Osteocyte (in vitro differentiated cells): ENCODE measurements around the gene ASGR2. TPM values are rescaled to one million over a fixed set of nuclear protein-coding genes. Genes with fewer than 3 reads are reported as not detected.

Experiments used
- DNase-seq: peaks from one replicate; pipeline ENCODE4 v3.0.0; 2021; ENCODE audit warnings: mixed read lengths; ENCODE audit not compliant: unreplicated experiment; ENCODE audit errors: extremely low spot score
- H3K27ac Mint-ChIP-seq: one replicate; pipeline ENCODE4 v1.8.0; 2021; ENCODE audit warnings: mild to moderate bottlenecking, mixed read lengths; ENCODE audit not compliant: unreplicated experiment
- H3K27me3 Mint-ChIP-seq: one replicate; pipeline ENCODE4 v1.8.0; 2021; ENCODE audit warnings: mixed read lengths; ENCODE audit not compliant: unreplicated experiment
- H3K36me3 Mint-ChIP-seq: one replicate; pipeline ENCODE4 v1.8.0; 2021; ENCODE audit warnings: mixed read lengths; ENCODE audit not compliant: unreplicated experiment
- H3K4me1 Mint-ChIP-seq: one replicate; pipeline ENCODE4 v1.8.0; 2021; ENCODE audit warnings: mixed read lengths; ENCODE audit not compliant: unreplicated experiment
- H3K4me3 Mint-ChIP-seq: one replicate; pipeline ENCODE4 v1.8.0; 2021; ENCODE audit warnings: mild to moderate bottlenecking, moderate library complexity, mixed read lengths; ENCODE audit not compliant: unreplicated experiment
- H3K9me3 Mint-ChIP-seq: one replicate; pipeline ENCODE4 v1.8.0; 2021; ENCODE audit warnings: mixed read lengths; ENCODE audit not compliant: unreplicated experiment
- total RNA-seq: library from RNA; stranded (reverse); gene quantifications from 2 replicates; pipeline ENCODE4 v1.2.1, GENCODE V29; 2021
- TF ChIP-seq, protein P1 (sequence below): fragments of 200-600 bp; sonication (generic); IDR thresholded peaks from 2 replicates; pipeline ENCODE4 v1.5.0; 2021; ENCODE audit warnings: antibody characterized with exemption, mild to moderate bottlenecking, moderate library complexity

ASGR2 gene
- total RNA-seq, 1 donor from 2014 or later, result not detected

DNA sequence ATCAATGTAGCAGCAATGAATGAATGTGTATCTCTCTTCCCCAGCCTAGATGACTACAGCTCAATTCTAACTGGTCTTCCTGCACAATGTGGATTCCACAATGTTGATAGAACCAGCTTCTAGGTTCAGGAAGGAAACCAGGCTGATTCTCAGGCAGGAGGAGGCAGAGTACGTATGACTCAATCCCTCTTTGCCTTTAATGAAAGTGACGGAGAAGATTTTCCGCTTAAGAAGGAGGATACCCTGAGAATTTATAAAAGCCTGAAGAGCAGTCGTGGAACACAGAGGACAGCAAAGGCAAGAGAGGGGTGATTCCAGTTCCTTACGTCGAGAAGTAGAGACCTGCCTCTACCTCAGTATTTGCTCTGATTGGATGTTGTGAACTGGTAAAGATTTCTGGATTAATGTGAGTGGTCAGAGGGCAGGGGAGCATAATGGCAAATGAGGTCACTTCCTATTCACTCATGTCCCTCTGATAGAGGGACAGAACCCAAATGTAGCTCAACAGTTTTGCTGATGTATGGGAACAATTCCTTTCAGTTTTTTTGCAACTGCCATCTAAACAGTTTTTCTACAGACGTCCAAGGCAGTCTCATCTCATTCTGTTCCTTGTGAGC lies 55.7 kb downstream of the ASGR2 start:
- no peak overlapping the region for H3K27ac Mint-ChIP-seq
- no peaks in the 10 kb centered on the region for H3K4me1 Mint-ChIP-seq
- TF ChIP-seq, protein P1, sequence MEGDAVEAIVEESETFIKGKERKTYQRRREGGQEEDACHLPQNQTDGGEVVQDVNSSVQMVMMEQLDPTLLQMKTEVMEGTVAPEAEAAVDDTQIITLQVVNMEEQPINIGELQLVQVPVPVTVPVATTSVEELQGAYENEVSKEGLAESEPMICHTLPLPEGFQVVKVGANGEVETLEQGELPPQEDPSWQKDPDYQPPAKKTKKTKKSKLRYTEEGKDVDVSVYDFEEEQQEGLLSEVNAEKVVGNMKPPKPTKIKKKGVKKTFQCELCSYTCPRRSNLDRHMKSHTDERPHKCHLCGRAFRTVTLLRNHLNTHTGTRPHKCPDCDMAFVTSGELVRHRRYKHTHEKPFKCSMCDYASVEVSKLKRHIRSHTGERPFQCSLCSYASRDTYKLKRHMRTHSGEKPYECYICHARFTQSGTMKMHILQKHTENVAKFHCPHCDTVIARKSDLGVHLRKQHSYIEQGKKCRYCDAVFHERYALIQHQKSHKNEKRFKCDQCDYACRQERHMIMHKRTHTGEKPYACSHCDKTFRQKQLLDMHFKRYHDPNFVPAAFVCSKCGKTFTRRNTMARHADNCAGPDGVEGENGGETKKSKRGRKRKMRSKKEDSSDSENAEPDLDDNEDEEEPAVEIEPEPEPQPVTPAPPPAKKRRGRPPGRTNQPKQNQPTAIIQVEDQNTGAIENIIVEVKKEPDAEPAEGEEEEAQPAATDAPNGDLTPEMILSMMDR, result no peak
- H3K9me3 Mint-ChIP-seq, result no peaks in the 10 kb centered on the region
- peaks cover 19% of the 10 kb centered on the region for H3K27me3 Mint-ChIP-seq
- no peaks in the 10 kb centered on the region for H3K36me3 Mint-ChIP-seq
- no peak overlapping the region for H3K4me3 Mint-ChIP-seq
- no peak for DNase-seq

DNA sequence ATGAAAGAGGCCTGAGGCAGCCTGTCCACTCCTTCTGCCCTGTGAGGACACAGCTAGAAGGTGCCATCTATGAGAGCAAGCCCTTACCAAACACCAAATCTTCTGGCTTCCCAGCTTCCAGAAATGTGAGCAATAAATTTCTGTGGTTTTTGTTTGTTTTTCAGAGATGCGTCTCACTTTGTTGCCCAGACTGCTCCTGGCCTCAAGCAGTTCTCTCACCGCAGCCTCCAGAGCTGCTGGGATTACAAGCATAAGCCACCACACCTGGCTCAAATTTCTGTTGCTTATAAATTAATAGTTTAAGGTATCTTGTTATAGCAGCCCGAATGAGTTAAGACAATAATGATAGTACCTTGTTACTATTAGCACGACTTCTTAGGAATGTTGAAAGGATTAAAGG lies 58.2 kb downstream of the ASGR2 start:
- Mint-ChIP-seq H3K27ac (no peak overlapping the region), H3K4me1 (no peaks in the 10 kb centered on the region), H3K27me3 (peaks cover 14% of the 10 kb centered on the region), H3K9me3 (no peaks in the 10 kb centered on the region), H3K4me3 (no peak overlapping the region), H3K36me3 (no peaks in the 10 kb centered on the region)
- TF ChIP-seq, protein P1, result no peak
- DNase-seq, result no peak

Other genes starting within 250 kb of the ASGR2 start
- gene ALOX12, start 118.8 kb downstream of the ASGR2 start, total RNA-seq, result not detected in 2 replicates
- 255 and 269 TPM in 2 replicates for gene RNASEK, start 102.2 kb downstream of the ASGR2 start, total RNA-seq
- gene BCL6B, start 91.8 kb downstream of the ASGR2 start, total RNA-seq, result not detected in 2 replicates
- gene SLC16A13, start 78.8 kb downstream of the ASGR2 start, total RNA-seq, result 4.4 and 7.9 TPM in 2 replicates
- 0.57 and 0.75 TPM in 2 replicates for gene SLC16A11, start 70.7 kb downstream of the ASGR2 start, total RNA-seq
- gene CLEC10A, start 34.6 kb downstream of the ASGR2 start, total RNA-seq, result not detected in 2 replicates
- gene ASGR1, start 64.5 kb upstream of the ASGR2 start, total RNA-seq, result 1.6 and 2.4 TPM in 2 replicates
- gene DLG4, start 105.0 kb upstream of the ASGR2 start, total RNA-seq, result 32.6 and 38.5 TPM in 2 replicates
- gene ACADVL, start 105.1 kb upstream of the ASGR2 start, total RNA-seq, result 302 and 354 TPM in 2 replicates
- gene DVL2, start 119.7 kb upstream of the ASGR2 start, total RNA-seq, result 87.7 and 99.7 TPM in 2 replicates
- gene PHF23, start 124.6 kb upstream of the ASGR2 start, total RNA-seq, result 51.6 and 54.7 TPM in 2 replicates
- 642 TPM in 2 replicates for gene GABARAP, start 127.6 kb upstream of the ASGR2 start, total RNA-seq
- 145 and 151 TPM in 2 replicates for gene CTDNEP1, start 136.9 kb upstream of the ASGR2 start, total RNA-seq
- gene ELP5, start 137.4 kb upstream of the ASGR2 start, total RNA-seq, result 30.2 and 37.6 TPM in 2 replicates
- 0.27 and 0.89 TPM in 2 replicates for gene CLDN7, start 147.7 kb upstream of the ASGR2 start, total RNA-seq
- gene SLC2A4, start 166.9 kb upstream of the ASGR2 start, total RNA-seq, result 0.59 and 0.63 TPM in 2 replicates
- 0.40 TPM in 1 of 2 replicates, not detected in the other for gene YBX2, start 179.8 kb upstream of the ASGR2 start, total RNA-seq
- 352 and 359 TPM in 2 replicates for gene EIF5A, start 192.8 kb upstream of the ASGR2 start, total RNA-seq
- 54.9 and 61.9 TPM in 2 replicates for gene GPS2, start 200.5 kb upstream of the ASGR2 start, total RNA-seq
- 38.0 and 45.1 TPM in 2 replicates for gene NEURL4, start 214.5 kb upstream of the ASGR2 start, total RNA-seq
- 2.0 and 4.2 TPM in 2 replicates for gene ACAP1, start 221.7 kb upstream of the ASGR2 start, total RNA-seq
- gene KCTD11, start 237.3 kb upstream of the ASGR2 start, total RNA-seq, result 12.7 and 13.3 TPM in 2 replicates
- not detected in 2 replicates for gene TMEM95, start 240.3 kb upstream of the ASGR2 start, total RNA-seq